Measurements from ENCODE around the gene GLDN.

Gene GLDN

DNA sequence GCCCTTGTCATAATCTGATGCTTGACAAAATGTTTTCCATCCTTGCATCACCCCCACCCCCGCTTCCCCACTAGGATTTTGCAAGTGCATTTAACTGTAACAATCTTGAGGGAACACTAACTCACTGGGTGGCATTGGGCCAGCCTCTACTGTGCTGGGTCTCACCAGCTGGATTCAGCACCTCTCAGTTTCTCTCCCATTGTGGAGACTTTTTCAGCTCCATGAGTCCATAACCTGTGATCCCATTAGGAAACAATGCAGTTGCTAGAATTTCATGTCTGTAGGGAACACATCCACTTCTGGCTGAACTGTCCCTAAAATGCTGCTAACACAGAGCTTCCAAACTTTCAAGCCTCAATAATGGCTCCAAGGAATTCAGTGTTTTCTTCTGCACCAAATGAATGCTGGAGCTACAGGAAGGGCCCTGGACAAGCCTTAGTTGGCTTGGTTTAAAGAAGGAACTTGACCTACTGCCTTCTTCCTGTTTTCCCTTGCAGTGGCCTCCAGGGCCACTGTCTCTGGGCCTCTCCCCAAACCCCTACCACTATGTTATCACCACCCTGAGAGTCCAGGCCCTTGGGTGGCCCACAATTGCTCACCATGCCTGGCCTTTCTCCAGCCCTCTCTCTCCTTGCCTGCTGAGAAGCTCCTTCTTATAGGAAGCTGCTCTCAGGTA lies 18.7 kb upstream of the GLDN start:
- no peak for DNase-seq (ENCODE audit: low read depth in 3 of 3)

DNA sequence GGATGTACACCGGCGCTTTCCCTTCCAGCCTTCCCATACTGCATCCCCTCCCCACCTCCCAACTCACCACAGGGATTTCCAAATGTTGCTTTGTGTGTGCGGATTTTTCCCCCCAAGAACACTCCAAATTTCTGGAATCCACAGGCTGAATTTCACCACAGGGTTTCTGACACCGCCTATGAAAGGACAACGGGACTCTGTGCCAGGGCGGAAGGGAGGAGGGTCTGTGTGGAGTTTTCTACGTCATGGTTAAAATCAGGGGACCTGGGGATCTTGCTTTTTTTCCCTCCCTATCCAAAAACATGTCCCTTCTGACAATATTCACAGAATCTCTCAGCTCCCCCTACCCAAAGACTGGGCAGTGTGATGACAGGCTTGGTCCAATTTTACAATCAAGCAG lies 17.7 kb upstream of the GLDN start:
- no peak for DNase-seq (ENCODE audit: low read depth in 3 of 3)

DNA sequence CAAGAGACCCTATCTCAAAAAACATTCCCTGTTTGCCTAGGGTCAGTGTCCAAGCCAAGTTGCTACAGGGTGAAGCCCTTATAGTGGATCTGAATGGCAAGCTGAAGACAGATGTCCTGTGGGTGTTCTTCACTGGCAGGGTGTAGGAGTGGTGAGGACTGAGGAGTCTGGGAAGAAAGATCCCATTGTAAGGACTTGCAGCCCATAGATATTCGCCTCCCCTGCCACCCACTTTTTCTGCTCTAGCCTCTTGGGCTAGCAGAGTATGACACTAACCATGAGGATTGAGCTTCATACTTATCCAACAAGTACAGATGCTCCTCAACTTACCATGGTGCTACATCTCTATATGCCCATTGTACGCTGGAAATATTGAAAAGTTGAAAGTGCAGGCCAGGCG lies 16.3 kb upstream of the GLDN start:
- no peak for DNase-seq (ENCODE audit: low read depth in 3 of 3)

DNA sequence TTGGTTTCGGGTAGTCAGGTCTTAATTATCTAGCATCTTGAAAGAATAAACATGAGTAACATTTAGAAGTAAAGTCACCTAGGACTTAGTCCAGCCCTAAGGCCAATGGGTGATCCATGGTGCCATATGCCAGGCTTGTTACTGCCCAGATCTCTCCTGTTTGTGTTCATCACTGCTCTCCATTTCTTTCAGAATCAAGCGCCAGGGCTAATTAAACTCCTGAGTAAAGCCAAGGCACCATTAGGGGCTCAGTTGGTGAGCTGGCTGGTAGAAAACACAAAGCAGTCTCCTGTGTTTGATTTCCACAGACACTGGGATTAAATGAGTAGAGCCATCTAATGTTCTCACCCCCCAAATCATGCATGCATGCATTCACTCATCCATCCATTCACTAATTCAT lies 14.4 kb upstream of the GLDN start:
- no peak for DNase-seq (ENCODE audit: low read depth in 3 of 3)

DNA sequence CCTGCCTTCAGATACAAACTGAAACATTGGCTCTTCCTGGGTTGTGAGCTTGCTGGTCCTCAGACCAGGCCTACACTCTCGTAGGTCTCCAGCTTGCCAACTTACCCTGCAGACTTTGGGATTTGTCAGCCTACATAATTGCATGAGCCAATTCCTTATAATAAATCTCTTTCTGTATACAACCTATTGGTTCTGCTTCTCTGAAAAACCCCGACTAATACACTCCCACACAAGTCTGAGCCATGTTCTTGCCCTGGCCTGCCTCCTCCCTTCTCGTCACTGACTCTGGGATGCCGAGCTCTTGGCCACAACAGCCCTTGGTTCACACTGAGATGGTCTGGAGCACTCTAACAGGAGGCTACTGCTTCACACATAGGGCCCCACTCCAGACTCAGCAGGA lies 12.5 kb upstream of the GLDN start:
- no peak for DNase-seq (ENCODE audit: low read depth in 3 of 3)

DNA sequence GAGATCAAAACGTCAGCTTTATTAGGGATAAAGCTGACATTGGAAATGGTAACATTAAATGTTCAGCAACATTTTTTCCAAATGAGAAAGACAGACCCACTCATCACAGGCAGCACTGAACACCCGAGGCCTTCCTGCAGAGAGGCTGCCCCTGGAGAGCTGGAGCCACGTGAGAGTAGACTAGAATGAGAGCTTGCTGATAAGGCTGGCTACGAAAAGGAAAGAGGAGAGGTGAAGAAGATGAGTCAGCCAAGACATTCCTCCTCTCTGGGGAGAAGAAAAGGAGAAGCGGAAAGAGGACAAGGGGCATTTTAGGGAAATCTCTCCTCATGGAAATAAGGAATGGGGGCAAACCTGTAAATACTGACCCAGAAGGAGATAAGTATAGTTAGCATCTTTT lies 10.3 kb upstream of the GLDN start:
- no peak for DNase-seq (ENCODE audit: low read depth in 3 of 3)

DNA sequence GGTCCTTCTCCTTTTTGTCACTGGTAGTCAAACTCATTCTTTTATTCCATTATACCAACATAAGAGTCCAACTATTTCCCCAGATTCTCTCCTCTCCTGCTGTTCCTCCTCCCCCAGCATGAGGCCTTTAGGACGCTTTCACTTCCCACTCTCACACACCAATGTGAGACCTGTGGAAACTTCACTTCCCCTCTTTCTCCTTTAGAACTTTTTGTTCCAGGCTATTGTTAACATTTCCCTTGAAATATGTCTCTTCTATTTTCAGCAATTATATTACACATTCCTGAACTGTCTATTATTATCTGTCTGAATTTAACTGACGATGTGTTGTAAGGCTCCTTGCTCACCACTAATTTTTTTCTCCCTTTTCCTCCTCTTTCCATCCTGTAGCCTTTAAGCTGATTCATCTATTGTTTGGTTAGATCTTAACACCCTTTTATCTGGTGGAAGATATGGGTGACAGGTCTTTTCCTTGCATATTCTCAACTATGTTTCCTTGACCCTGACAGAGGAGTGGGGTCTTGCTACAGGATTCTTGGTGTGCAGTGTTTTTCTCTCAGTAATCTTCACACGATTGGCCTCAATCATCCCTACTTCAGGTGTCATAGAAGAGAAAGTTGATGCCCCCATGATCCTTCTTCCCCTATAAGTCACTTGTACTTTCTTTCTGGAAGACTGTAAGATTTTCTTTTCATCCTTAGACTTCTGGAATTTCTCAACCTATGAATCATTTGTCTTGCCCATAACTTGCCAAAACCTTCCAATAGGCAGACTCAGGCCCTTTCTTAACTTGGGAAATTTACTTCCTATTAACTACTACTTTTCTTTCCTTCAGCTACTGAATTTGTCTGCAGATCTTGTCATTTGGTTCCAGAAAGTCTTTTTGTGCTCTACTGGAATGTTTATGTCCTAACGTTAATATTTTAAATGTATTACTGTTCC lies 9.0 kb upstream of the GLDN start:
- DNase-seq (ENCODE audit: low read depth in 3 of 3): no peak

DNA sequence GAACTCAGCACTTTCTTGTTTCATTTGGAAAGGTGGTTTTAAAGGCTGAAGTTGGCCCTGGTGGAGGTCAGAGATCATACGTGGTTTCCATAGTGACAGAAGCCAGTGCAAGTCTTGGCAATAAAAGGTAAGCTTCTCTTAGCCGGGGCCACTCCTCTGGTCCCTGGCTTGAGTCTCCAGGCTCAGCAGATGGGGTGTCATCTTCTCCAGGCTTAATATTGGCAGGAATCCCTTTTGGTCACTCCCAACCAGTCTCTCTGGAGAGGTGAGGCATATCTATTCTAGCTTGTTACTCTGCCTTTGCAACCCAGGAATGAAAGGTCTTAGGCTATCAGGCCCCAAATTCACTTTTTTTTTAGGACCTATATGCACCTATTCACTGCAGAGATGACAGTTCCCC lies 7.9 kb upstream of the GLDN start:
- DNase-seq (ENCODE audit: low read depth in 3 of 3): no peak

DNA sequence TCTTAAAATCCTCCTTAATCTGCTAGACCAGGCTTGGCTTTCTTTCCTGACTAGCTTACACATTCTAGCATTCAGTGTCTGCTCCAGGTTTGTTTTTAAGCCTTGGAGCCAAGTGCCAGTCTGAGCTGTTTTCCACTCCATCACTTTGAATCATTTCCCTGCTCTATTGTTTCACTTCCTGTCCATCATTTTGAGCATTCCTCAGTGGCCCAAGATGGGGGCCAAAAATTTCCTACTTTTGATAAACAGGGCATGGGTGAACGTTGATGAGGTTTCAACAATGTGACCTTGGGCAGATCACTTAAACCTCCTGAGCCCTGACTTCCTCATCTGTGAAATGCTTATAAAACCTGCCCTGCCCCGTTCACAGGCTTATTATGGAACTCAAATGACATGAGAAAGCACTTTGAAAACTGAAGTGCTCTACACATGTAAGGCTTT lies 7.4 kb upstream of the GLDN start:
- no peak for DNase-seq (ENCODE audit: low read depth in 3 of 3)

DNA sequence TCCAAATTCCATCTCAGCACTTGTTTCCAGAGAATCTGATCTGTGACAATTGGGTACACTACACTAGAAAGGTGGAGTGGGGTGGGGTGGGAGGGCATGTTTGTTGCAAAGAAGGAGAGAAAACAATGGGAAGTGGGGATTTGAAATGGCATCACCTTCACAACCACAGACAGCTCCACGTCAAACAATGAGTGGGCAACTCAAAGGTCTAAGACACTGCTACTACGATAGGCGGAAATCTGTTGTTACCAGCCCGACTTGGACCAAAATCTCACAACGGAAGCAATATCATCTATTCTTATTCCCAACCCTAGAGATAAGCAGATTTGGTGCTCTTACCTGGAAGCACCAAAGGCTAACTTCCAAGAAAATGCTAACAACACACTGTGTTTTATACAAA lies 6.4 kb upstream of the GLDN start:
- DNase-seq (ENCODE audit: low read depth in 3 of 3): no peak

DNA sequence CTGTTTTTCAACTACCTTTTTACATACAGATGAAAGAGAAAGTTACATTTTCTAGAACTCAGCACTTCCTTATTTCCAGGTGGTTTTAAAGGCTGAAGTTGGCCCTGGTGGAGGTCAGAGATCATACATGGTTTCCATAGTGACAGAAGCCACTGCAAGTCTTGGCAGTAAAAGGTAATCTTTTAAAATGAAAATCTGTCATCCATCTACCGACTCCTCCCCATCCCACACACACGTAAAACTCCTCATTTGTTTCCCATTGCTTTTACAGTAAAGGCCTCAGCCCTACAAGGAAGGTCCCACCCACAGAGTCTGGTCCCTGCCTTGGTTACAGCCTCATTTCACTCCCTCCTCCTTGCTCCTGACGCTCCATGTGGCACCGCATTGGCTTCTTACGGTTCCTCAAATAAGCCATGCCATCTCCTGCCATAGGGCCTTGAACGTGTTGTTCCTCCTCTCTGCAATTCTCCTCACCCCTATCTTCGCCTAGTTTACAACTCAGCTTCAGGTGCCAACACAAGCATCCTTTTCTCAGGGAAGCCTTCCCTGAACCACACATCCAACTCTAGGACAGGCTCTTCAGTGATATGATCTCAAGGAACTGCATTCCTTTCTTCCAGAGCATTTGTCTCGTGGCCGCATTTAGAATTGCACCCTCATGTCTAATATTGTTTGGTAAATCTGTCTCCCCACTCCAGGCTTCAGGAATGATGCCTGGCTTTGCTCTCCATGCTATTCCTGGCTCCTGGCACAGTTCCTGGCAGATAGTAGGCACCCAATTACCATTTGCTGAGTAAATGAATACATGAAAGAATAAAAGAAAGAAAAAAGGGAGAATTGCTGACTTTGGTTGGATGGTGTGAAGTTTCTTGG lies 5.7 kb upstream of the GLDN start:
- DNase-seq (ENCODE audit: low read depth in 3 of 3): no peak

DNA sequence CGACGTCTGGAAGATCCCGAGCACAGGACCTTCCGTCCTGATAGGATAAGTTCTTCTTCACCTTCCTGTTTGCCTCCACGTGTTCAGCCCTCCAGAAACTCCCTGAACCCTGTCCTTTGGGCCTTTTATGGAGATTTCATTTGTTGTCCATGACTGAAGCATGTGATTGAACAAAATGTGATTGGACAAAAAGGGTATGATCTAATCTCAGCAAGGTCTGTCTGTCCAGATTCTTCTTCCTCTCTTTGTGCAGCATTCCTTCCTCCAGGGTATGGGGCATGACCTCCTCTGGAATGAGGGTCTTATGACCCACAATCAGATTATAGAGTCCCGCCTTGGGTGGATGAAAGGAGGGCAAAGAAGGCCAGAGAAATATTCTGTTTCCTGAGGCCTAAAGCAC lies 3.0 kb upstream of the GLDN start, which contains the start of gene CYP19A1:
Gene CYP19A1, minus strand, starts transcription at position 101 of the 400 bp plus-strand sequence. CDS start 95,684 bp downstream, outside the sequence.
- DNase-seq (ENCODE audit: low read depth in 3 of 3): no peak

DNA sequence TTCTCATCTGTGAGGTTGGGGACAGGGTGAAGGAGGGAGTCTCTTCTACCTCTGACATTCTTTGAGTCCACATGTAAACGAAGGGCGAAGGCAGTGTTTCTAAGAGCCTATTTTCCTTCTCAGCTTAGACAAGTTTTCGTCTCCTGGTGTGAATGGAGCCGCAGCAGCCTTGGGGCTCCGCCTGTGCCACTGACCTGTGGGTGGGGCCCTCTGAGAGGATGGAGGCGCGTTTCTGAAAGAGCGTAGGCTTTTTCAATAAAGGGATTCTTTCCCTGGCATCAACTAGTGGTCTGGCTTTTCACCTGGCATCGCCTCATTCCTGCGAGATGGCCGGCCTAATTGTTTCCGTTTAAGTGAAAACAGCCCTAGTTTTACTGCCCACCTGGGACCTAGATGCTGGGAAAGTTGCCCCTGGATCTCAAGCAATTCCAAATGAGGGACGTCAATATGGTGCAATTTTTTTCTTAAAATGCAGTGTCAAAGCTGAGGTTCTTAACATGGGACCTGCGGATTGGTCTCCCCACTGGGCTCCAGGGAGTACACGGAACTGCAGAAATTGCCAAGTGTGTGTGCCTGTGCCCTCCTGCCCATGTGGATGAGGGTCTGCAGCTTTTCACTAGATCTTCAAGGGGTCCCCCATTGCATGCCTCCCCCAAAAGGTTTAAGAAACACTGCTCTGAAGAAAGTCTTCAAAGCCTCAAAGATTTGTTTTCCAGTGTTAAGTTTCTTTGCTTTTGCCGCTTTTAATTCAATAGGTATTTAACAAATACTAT lies 958 bp downstream of the GLDN start:
- DNase-seq (ENCODE audit: low read depth in 3 of 3): no peak

DNA sequence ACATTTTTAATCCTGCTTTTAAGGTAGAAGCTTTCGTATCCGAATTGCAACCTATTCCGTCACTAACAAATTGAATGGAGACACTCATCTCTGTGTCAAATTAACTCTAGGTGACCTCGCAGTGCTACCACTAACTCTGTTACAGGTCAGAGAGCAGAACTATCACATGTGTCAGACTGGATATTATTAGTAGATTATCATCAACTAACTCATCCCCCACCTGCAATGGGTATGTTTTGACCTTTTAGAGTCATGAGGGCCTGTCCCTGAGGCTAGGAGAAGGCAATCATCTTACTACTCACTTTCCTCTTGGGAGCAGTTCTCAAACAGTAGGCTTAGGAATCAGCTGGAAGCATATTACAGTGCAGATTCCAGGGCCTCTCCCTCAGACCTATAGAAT lies 2.0 kb downstream of the GLDN start:
- no peak for DNase-seq (ENCODE audit: low read depth in 3 of 3)

DNA sequence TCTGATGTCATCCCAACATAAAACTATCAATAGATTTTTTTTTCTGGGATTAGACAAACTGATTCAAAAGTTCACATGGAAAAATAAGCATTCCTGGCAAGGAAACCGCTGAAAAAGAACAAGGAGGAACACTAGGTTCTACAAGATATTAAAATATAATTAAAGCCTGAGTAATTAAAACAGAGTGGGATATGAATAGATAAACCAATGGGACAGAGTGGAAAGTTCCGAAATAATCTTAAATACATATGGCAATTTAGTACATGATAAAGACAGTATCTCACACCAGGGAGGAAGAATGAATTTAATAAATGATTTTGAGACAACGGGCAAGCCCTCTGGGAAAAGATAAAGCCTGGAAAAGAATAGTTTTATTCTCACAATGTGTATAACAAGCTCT lies 4.7 kb downstream of the GLDN start:
- DNase-seq (ENCODE audit: low read depth in 3 of 3): no peak

DNA sequence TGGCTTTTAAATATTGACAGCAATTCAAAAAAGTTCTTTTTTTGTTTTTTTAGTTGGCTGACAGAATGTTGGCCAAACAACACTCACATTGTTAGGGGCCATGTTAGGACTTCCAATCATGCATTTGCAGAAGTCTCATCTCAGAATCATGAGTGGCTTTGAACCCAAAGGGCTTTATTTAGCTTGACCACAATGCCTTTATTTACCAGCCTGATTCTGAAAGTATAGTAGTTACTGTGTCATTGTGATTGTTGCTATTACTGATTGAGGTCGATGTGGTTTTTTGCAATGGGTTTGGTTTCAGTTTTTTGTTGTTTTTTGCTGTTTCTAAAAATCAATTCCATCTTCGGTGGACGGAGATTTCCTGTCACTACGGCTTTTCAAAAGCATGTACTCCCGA lies 7.2 kb downstream of the GLDN start:
- DNase-seq (ENCODE audit: low read depth in 3 of 3): no peak

DNA sequence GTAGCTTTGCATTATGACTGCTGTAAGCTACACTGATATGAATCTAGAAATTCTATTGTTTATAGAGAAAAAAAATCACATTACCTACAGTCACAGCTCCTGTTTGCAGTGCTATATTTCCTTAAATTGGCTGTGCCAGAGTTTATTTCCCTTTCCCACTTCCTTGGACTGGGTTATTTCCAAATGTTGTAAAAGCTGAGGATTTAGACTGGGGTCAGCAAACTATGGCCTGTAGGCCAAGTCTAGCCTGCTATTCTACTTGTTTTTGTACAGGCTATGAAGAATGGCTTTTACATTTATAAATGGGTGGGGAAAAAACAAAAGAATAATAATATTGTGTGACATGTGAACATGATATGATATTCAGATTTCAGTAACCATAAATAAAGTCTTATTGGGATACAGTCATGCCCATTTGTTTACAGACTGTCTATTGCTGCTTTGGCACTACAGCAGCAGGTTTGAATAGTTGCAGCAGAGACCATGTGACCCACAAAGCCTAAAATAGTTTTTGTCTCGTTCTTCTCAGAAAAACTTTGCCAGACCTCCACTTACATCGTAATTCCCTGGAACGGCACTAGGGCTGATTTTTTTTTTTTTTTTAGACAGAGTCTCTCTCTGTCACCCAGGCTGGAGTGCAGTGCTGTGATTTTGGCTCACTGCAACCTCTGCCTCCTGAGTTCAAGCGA lies 7.8 kb downstream of the GLDN start:
- DNase-seq (ENCODE audit: low read depth in 3 of 3): no peak

DNA sequence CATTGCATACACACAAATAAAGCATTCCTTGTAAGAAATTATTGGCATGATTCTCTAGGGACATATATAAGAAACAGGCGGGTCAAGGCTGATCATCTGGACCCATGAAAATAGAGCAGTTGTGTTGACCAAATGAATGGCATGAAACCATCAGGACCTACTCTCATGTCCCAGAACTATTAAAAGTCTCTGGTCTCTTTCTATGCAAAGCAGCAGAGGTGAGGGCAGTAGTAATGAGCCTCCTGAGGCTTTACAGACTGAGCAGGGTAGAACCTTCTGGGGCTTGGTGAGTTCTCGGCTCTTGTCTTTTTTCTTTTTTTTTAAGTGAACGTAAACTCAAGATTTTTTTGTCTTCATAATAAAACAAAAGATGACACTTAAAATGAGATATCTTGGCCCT lies 9.3 kb downstream of the GLDN start:
- DNase-seq (ENCODE audit: low read depth in 3 of 3): no peak

DNA sequence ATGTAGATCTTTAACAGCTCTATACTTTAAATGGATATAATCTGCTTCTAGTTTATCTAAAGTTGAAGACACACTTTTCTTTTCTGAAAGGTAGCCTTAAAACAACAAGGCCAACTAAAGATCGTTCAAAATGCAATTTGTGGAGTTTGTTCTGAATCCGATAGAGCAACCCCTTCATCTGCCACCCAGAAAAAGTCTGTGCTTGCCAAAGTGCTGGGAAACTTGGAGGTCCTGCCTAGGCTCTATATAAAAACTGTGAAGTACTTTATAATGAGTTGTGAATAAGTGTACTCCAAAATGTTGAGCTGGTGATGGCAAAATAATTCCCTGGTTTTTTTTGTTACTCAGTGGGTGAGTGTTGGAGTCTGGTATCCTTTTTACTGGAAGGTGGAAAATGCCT lies 12.5 kb downstream of the GLDN start:
- DNase-seq (ENCODE audit: low read depth in 3 of 3): no peak

DNA sequence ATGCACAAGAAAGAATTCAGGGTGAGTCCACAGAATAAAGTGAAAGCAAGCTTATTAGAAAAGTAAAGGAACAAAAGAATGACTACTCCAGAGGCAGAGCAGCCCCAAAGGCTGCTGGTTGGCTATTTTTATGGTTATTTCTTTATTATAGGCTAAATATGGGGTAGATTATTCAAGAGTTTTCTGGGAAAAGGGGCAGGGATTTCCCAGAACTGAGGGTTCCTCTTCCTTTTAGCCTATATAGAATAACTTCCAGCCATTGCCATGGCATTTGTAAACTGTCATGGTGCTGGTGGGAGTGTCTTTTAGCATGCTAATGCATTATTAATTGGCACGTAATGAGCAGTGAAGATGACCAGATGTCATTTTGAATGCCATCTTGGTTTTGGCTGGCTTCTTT lies 13.6 kb downstream of the GLDN start:
- no peak for DNase-seq (ENCODE audit: low read depth in 3 of 3)

DNA sequence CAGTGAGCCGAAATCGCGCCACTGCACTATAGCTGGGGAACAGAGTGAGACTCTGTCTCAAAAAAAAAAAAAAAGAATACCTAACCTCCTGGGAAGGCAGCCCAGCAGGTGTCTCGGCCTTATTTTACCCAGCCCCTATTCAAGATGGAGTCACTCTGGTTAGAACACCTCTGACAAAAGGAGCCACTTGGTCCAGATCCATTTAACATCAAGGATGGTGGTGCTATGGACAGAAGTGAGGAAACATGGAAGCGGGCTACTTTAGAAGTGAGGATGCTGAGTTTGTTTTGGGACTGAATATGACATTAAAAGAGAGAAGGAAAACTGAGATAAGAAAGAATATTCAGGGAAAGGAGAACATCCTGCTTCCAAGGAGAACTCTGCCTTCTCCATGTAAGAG lies 14.7 kb downstream of the GLDN start:
- DNase-seq (ENCODE audit: low read depth in 3 of 3): no peak

Measured in stimulated activated CD4-positive, alpha-beta T cell treated with anti-CD3 and anti-CD28 coated beads, TNF-alpha, amount 100 ng/mL, for 48 hours (primary cell).